ENCODE results near the gene SLC29A1. TPM values are rescaled to one million over a fixed set of nuclear protein-coding genes. Genes with fewer than 3 reads are reported as not detected.

Gene SLC29A1
- total and polyA plus RNA-seq, 9 of the 15 experiments (the other 6 are each of a cell fraction or from before 2014, with no cell fraction given) = 18.9 to 170 (median 57.7) TPM

DNA sequence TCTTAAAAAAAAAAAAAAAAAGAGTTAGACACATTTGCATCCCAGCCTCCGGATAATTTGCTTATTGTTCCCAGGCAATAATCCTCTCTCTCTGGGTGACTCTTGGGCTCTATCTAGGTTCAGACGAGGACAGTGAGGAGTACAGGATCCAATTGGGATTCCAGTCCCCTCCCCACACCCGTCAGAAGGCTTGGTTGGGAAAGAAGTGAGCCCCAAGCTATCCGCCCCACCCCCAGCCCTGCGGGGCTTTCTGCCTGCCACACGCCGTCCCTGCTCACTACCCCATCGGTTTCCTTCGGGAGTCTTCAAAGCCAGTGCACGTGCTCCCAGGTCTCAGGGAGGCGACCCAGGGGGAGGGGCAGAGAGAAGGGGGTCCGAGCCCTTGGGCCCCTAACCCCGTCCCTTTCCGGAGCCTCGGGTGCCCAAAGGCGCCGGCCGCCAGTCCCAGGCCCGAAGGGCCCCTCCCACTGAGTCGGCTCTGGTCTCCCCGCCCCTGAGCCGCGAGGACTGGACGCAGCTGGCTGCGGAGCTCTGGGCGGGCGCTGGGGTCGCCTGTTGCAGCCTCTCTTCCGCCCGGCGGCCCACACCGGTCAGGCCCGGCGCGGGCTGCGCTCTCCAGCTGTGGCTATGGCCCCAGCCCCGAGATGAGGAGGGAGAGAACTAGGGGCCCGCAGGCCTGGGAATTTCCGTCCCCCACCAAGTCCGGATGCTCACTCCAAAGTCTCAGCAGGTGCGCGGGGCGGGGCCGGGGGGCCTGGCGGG is 4.2 kb upstream of the SLC29A1 start (continued):
- TF ChIP-seq, protein P1, sequence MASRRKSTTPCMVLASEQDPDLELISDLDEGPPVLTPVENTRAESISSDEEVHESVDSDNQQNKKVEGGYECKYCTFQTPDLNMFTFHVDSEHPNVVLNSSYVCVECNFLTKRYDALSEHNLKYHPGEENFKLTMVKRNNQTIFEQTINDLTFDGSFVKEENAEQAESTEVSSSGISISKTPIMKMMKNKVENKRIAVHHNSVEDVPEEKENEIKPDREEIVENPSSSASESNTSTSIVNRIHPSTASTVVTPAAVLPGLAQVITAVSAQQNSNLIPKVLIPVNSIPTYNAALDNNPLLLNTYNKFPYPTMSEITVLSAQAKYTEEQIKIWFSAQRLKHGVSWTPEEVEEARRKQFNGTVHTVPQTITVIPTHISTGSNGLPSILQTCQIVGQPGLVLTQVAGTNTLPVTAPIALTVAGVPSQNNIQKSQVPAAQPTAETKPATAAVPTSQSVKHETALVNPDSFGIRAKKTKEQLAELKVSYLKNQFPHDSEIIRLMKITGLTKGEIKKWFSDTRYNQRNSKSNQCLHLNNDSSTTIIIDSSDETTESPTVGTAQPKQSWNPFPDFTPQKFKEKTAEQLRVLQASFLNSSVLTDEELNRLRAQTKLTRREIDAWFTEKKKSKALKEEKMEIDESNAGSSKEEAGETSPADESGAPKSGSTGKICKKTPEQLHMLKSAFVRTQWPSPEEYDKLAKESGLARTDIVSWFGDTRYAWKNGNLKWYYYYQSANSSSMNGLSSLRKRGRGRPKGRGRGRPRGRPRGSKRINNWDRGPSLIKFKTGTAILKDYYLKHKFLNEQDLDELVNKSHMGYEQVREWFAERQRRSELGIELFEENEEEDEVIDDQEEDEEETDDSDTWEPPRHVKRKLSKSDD (conservative IDR thresholded peaks at IDR 0.05; ENCODE audit: low read length) = no peak
- TF ChIP-seq, protein P2, sequence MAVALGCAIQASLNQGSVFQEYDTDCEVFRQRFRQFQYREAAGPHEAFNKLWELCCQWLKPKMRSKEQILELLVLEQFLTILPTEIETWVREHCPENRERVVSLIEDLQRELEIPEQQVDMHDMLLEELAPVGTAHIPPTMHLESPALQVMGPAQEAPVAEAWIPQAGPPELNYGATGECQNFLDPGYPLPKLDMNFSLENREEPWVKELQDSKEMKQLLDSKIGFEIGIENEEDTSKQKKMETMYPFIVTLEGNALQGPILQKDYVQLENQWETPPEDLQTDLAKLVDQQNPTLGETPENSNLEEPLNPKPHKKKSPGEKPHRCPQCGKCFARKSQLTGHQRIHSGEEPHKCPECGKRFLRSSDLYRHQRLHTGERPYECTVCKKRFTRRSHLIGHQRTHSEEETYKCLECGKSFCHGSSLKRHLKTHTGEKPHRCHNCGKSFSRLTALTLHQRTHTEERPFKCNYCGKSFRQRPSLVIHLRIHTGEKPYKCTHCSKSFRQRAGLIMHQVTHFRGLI (CRISPR knock-in tag; IDR thresholded peaks at IDR 0.05) = peak; percentile 69; the same call in 1 of the 2 replicates
- no peak for TF ChIP-seq BMI1 (IDR thresholded peaks at IDR 0.05; ENCODE audit: low read length)
- peak; percentile 91 for TF ChIP-seq CCNT2 (IDR thresholded peaks at IDR 0.05; ENCODE audit: borderline replicate concordance, extremely low read depth, insufficient read length, low read depth, low read length)
- TF ChIP-seq KDM4B (IDR thresholded peaks at IDR 0.05; ENCODE audit: borderline replicate concordance in 2 of 2, low read depth in 1 of 2) = peak in 1 of 2 experiments; percentile 43; a peak in 1 of 4 replicates
- TF ChIP-seq KAT2B (IDR thresholded peaks at IDR 0.05; ENCODE audit: low read depth, low read length) = peak; percentile 66
- TF ChIP-seq, protein P3, sequence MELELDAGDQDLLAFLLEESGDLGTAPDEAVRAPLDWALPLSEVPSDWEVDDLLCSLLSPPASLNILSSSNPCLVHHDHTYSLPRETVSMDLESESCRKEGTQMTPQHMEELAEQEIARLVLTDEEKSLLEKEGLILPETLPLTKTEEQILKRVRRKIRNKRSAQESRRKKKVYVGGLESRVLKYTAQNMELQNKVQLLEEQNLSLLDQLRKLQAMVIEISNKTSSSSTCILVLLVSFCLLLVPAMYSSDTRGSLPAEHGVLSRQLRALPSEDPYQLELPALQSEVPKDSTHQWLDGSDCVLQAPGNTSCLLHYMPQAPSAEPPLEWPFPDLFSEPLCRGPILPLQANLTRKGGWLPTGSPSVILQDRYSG (tag; conservative IDR thresholded peaks at IDR 0.05; ENCODE audit: low read depth) = no peak
- TF ChIP-seq, protein P4, sequence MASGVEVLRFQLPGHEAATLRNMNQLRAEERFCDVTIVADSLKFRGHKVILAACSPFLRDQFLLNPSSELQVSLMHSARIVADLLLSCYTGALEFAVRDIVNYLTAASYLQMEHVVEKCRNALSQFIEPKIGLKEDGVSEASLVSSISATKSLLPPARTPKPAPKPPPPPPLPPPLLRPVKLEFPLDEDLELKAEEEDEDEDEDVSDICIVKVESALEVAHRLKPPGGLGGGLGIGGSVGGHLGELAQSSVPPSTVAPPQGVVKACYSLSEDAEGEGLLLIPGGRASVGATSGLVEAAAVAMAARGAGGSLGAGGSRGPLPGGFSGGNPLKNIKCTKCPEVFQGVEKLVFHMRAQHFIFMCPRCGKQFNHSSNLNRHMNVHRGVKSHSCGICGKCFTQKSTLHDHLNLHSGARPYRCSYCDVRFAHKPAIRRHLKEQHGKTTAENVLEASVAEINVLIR (CRISPR knock-in tag; IDR thresholded peaks at IDR 0.05) = no peak
- TF ChIP-seq, protein P5, sequence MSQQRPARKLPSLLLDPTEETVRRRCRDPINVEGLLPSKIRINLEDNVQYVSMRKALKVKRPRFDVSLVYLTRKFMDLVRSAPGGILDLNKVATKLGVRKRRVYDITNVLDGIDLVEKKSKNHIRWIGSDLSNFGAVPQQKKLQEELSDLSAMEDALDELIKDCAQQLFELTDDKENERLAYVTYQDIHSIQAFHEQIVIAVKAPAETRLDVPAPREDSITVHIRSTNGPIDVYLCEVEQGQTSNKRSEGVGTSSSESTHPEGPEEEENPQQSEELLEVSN (IDR thresholded peaks at IDR 0.05; ENCODE audit: borderline replicate concordance in 1 of 2, extremely low read depth in 1 of 2, insufficient read depth in 1 of 2, insufficient read length in 1 of 2, low read depth in 1 of 2, low read length in 1 of 2, poor library complexity in 1 of 2, severe bottlenecking in 1 of 2) = peak; percentile 43 to 84
- TF ChIP-seq NFE2L1 (tag; IDR thresholded peaks at IDR 0.05; ENCODE audit: borderline replicate concordance, low read depth) = no peak
- TF ChIP-seq CC2D1A (IDR thresholded peaks at IDR 0.05) = no peak
- TF ChIP-seq ZNF347 (CRISPR knock-in tag; IDR thresholded peaks at IDR 0.05; ENCODE audit: low read depth) = no peak
- TF ChIP-seq, protein P6, sequence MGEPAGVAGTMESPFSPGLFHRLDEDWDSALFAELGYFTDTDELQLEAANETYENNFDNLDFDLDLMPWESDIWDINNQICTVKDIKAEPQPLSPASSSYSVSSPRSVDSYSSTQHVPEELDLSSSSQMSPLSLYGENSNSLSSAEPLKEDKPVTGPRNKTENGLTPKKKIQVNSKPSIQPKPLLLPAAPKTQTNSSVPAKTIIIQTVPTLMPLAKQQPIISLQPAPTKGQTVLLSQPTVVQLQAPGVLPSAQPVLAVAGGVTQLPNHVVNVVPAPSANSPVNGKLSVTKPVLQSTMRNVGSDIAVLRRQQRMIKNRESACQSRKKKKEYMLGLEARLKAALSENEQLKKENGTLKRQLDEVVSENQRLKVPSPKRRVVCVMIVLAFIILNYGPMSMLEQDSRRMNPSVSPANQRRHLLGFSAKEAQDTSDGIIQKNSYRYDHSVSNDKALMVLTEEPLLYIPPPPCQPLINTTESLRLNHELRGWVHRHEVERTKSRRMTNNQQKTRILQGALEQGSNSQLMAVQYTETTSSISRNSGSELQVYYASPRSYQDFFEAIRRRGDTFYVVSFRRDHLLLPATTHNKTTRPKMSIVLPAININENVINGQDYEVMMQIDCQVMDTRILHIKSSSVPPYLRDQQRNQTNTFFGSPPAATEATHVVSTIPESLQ (CRISPR knock-in tag; IDR thresholded peaks at IDR 0.05) = 0 out of 2 replicates have a peak, but pooled peaks have one; percentile 37
- no peak for TF ChIP-seq BACH1 (tag; IDR thresholded peaks at IDR 0.05)
- TF ChIP-seq RCOR1 (IDR thresholded peaks at IDR 0.05; ENCODE audit: borderline replicate concordance in 1 of 2, low read depth in 2 of 2, low read length in 2 of 2) = no peak
